ENCODE measurements around the gene CXCL9.

- TF ChIP-seq POLR2A (IDR thresholded peaks at IDR 0.05) (no peak), CTCF (IDR thresholded peaks at IDR 0.05) (no peak)
Measured at GRCh38 chr4:75953509-75953908, 53.8 kb downstream of the CXCL9 start.
